H9 (cell line): Measurements from ENCODE around the gene TRPM2. TPM values are rescaled to one million over a fixed set of nuclear protein-coding genes. Genes with fewer than 3 reads are reported as not detected.

ENCODE experiments used
- DNase-seq: peaks from one replicate; pipeline ENCODE4 v3.0.0-alpha.2; 2017
- H2AFZ ChIP-seq: one replicate; pipeline ENCODE4 v1.6.1; 2013; ENCODE audit warnings: mild to moderate bottlenecking, low read length, control low read depth, moderate library complexity
- H2AK5ac ChIP-seq: 2 replicates; pipeline ENCODE4 v1.6.1; 2013; ENCODE audit warnings: low read length, control low read depth, mixed read lengths; ENCODE audit not compliant: insufficient read length
- H2BK120ac ChIP-seq: one replicate; pipeline ENCODE4 v1.6.1; 2013; ENCODE audit warnings: low read depth, mild to moderate bottlenecking, low read length, control low read depth, inconsistent platforms; ENCODE audit not compliant: poor library complexity, severe bottlenecking
- H2BK12ac ChIP-seq: 2 replicates; pipeline ENCODE4 v1.6.1; 2013; ENCODE audit warnings: low read length, control low read depth, mixed read lengths, low read depth; ENCODE audit not compliant: insufficient read length
- H2BK15ac ChIP-seq: 2 replicates; pipeline ENCODE4 v1.6.1; 2013; ENCODE audit warnings: low read depth, low read length, control low read depth
- H2BK20ac ChIP-seq: one replicate; pipeline ENCODE4 v1.6.1; 2013; ENCODE audit warnings: low read depth, mild to moderate bottlenecking, low read length, control low read depth, inconsistent platforms; ENCODE audit not compliant: poor library complexity, severe bottlenecking
- H2BK5ac ChIP-seq: 2 replicates; pipeline ENCODE4 v1.6.1; 2013; ENCODE audit warnings: low read length, control low read depth, mixed read lengths; ENCODE audit not compliant: insufficient read length
- H3K14ac ChIP-seq: 2 replicates; pipeline ENCODE4 v1.6.1; 2013; ENCODE audit warnings: low read length, control low read depth; ENCODE audit not compliant: insufficient read depth
- H3K18ac ChIP-seq: 2 replicates; pipeline ENCODE4 v1.6.1; 2013; ENCODE audit warnings: low read depth, mild to moderate bottlenecking, mixed read lengths, low read length, control low read depth; ENCODE audit not compliant: insufficient read length
- H3K23ac ChIP-seq: 2 replicates; pipeline ENCODE4 v1.6.1; 2013; ENCODE audit warnings: low read length, control low read depth, mixed read lengths, low read depth; ENCODE audit not compliant: insufficient read length
- H3K23me2 ChIP-seq: 2 replicates; pipeline ENCODE4 v1.6.1; 2013; ENCODE audit warnings: low read depth, mild to moderate bottlenecking, mixed read lengths, low read length, control low read depth; ENCODE audit not compliant: insufficient read length, poor library complexity, severe bottlenecking
- H3K27ac ChIP-seq: 2 replicates; pipeline ENCODE4 v1.5.1; 2013; ENCODE audit warnings: low read length, control low read depth, mixed read lengths, low read depth; ENCODE audit not compliant: insufficient read length
- H3K27me3 ChIP-seq: 2 replicates; pipeline ENCODE4 v1.6.1; 2013; ENCODE audit warnings: low read length, control low read depth, inconsistent platforms; ENCODE audit not compliant: insufficient read depth
- H3K4ac ChIP-seq: 2 replicates; pipeline ENCODE4 v1.6.1; 2013; ENCODE audit warnings: low read depth, mild to moderate bottlenecking, control low read depth, inconsistent platforms, low read length, moderate library complexity
- H3K4me1 ChIP-seq: 2 replicates; pipeline ENCODE4 v1.6.1; 2013; ENCODE audit warnings: low read length, control low read depth, inconsistent platforms; ENCODE audit not compliant: insufficient read depth
- H3K4me2 ChIP-seq: 2 replicates; pipeline ENCODE4 v1.6.1; 2013; ENCODE audit warnings: low read length, control low read depth, mixed read lengths; ENCODE audit not compliant: insufficient read length, insufficient read depth
- H3K56ac ChIP-seq: 2 replicates; pipeline ENCODE4 v1.6.1; 2013; ENCODE audit warnings: low read depth, mild to moderate bottlenecking, mixed read lengths, low read length, control low read depth; ENCODE audit not compliant: insufficient read length
- H3K79me1 ChIP-seq: 2 replicates; pipeline ENCODE4 v1.6.1; 2013; ENCODE audit warnings: low read depth, mild to moderate bottlenecking, moderate library complexity, low read length, control low read depth, inconsistent platforms; ENCODE audit not compliant: insufficient read depth, poor library complexity, severe bottlenecking
- H3K79me2 ChIP-seq: 2 replicates; pipeline ENCODE4 v1.6.1; 2013; ENCODE audit warnings: low read length, control low read depth, inconsistent platforms; ENCODE audit not compliant: insufficient read depth
- H3K9ac ChIP-seq: 2 replicates; pipeline ENCODE4 v1.6.1; 2013; ENCODE audit warnings: low read length, control low read depth, mixed read lengths; ENCODE audit not compliant: insufficient read length; ENCODE audit errors: extremely low read depth
- H3K9me3 ChIP-seq: one replicate; pipeline ENCODE4 v1.6.1; 2013; ENCODE audit warnings: low read depth, low read length, inconsistent platforms; ENCODE audit not compliant: control insufficient read depth
- H3T11ph ChIP-seq: one replicate; pipeline ENCODE4 v1.6.1; 2013; ENCODE audit warnings: mild to moderate bottlenecking, low read length, control low read depth, inconsistent platforms
- H4K20me1 ChIP-seq: one replicate; pipeline ENCODE4 v1.6.1; 2013; ENCODE audit not compliant: control insufficient read depth, insufficient read length, insufficient read depth
- H4K5ac ChIP-seq: 2 replicates; pipeline ENCODE4 v1.6.1; 2013; ENCODE audit warnings: low read depth, mild to moderate bottlenecking, mixed read lengths, low read length, control low read depth; ENCODE audit not compliant: insufficient read length
- H4K8ac ChIP-seq: replicated peaks from 2 replicates; pipeline ENCODE4 v1.6.1; 2013; ENCODE audit warnings: low read length, control low read depth, mixed read lengths, low read depth; ENCODE audit not compliant: insufficient read length
- H4K91ac ChIP-seq: 2 replicates; pipeline ENCODE4 v1.6.1; 2013; ENCODE audit warnings: low read depth, mild to moderate bottlenecking, moderate library complexity, mixed read lengths, low read length, control low read depth; ENCODE audit not compliant: insufficient read length
- H3K27ac Mint-ChIP-seq, 3 experiments: 2 replicates in 2 of 3; 3 replicates in 1 of 3; pipeline ENCODE4 v1.8.0; 2020 to 2021; ENCODE audit warnings: mixed read lengths in 3 of 3, mild to moderate bottlenecking in 1 of 3, moderate library complexity in 1 of 3
- H3K27me3 Mint-ChIP-seq: 2 replicates; pipeline ENCODE4 v1.8.0; 2021; ENCODE audit warnings: low read depth, mild to moderate bottlenecking, moderate library complexity, mixed read lengths
- H3K36me3 Mint-ChIP-seq, 3 experiments: 2 replicates in 2 of 3; 3 replicates in 1 of 3; pipeline ENCODE4 v1.8.0; 2020 to 2021; ENCODE audit warnings: low read depth in 3 of 3, mixed read lengths in 3 of 3; ENCODE audit not compliant: insufficient read depth in 1 of 3
- H3K4me1 Mint-ChIP-seq, 2 experiments: 2 replicates each; pipeline ENCODE4 v1.8.0; 2020; ENCODE audit warnings: mixed read lengths in 2 of 2
- H3K4me3 Mint-ChIP-seq, 2 experiments: 2 replicates in 1 of 2; 3 replicates in 1 of 2; pipeline ENCODE4 v1.8.0; 2020 to 2021; ENCODE audit warnings: mild to moderate bottlenecking in 2 of 2, mixed read lengths in 2 of 2, moderate library complexity in 1 of 2
- H3K9me3 Mint-ChIP-seq, 2 experiments: 2 replicates in 1 of 2; 3 replicates in 1 of 2; pipeline ENCODE4 v1.8.0; 2020; ENCODE audit warnings: mild to moderate bottlenecking in 2 of 2, mixed read lengths in 2 of 2, moderate library complexity in 1 of 2
- WGBS: extraction: QIAGEN DNeasy Blood & Tissue Kit; methylation state at CpG from one replicate; pipeline ENCODE4 v1.1.7; 2013; ENCODE audit warnings: missing lambda C conversion rate, low lambda C conversion rate, mixed read lengths; ENCODE audit not compliant: insufficient read length; ENCODE audit errors: extremely low coverage; 5-methylcytosine and 5-hydroxymethylcytosine counted together
- total RNA-seq: library from RNA; stranded (reverse); gene quantifications from 2 replicates; pipeline ENCODE4 v1.2.1, GENCODE V29; 2021
- TF ChIP-seq, protein P1 (sequence below): fragments of 200-600 bp; sonication (generic); conservative IDR thresholded peaks from 3 replicates; pipeline ENCODE4 v1.8.0; 2021; ENCODE audit warnings: antibody characterized with exemption, mild to moderate bottlenecking

TRPM2 gene
- total RNA-seq, 1 experiment from 2014 or later: 0.68 TPM

DNA sequence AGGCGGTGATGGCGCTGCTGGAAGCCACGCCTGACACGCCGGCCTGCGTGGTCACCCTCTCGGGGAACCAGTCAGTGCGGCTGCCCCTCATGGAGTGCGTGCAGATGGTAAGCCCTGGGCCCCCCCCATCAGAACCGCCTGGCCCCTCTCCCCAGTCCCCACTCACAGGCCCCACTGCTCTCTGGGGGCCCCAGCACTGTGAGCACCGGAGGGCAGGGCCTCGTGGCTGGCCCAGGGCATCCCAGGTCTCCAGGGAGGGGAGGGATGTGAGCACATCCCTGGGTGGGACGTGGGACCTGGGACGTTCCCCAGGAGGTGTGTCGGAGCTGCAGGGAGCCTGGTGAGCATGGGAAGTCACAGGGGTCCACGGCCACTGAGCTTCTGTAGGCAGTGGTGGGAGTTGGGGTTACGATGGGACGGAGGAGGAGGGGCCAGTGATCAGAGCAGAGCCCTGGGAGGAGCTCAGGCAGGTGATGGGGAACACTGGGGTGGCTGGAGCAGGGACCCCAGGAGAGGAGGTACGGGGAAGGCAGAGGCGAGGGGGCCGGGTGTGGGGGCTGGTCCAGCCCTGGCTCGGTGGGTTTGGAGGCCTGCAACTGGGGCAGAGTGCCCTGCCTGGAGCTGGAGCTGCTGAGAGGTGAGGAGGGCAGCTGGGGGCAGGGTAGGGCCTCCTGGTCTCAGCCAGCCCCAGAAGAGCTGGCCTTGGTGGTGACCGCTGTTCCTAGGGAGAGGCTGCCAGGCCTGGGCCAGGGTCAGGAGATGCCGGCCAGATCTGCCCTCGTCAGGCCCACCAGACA is 34.7 kb upstream of the TRPM2 start:
- no peak overlapping the region for H2BK12ac ChIP-seq
- Mint-ChIP-seq H3K27me3 (no peaks in the 10 kb centered on the region), H3K36me3 (peaks cover 3 to 20% (median 15%) of the 10 kb centered on the region in 3 experiments), H3K4me3 (no peak overlapping the region), H3K4me1 (no peaks in the 10 kb centered on the region), H3K9me3 (no peaks in the 10 kb centered on the region), H3K27ac (no peak overlapping the region)
- H3K79me2 ChIP-seq: no peaks in the 10 kb centered on the region
- no peaks in the 10 kb centered on the region for H3K4me1 ChIP-seq
- no peak overlapping the region for H3T11ph ChIP-seq
- H3K4ac ChIP-seq: no peak overlapping the region
- H3K27ac ChIP-seq: no peak overlapping the region
- no peak for DNase-seq
- H3K23me2 ChIP-seq: no peaks in the 10 kb centered on the region
- TF ChIP-seq, protein P1, sequence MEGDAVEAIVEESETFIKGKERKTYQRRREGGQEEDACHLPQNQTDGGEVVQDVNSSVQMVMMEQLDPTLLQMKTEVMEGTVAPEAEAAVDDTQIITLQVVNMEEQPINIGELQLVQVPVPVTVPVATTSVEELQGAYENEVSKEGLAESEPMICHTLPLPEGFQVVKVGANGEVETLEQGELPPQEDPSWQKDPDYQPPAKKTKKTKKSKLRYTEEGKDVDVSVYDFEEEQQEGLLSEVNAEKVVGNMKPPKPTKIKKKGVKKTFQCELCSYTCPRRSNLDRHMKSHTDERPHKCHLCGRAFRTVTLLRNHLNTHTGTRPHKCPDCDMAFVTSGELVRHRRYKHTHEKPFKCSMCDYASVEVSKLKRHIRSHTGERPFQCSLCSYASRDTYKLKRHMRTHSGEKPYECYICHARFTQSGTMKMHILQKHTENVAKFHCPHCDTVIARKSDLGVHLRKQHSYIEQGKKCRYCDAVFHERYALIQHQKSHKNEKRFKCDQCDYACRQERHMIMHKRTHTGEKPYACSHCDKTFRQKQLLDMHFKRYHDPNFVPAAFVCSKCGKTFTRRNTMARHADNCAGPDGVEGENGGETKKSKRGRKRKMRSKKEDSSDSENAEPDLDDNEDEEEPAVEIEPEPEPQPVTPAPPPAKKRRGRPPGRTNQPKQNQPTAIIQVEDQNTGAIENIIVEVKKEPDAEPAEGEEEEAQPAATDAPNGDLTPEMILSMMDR: no peak
- no peak overlapping the region for H3K23ac ChIP-seq
- no peak overlapping the region for H2BK120ac ChIP-seq
- no peak overlapping the region for H2AK5ac ChIP-seq
- H4K20me1 ChIP-seq: no peaks in the 10 kb centered on the region
- no peak overlapping the region for H4K91ac ChIP-seq
- no peak overlapping the region for H3K18ac ChIP-seq
- no CpG with 5 or more reads among the region's 25 CpGs for WGBS
- no peak overlapping the region for H3K4me2 ChIP-seq
- H3K79me1 ChIP-seq: no peaks in the 10 kb centered on the region
- no peak overlapping the region for H3K14ac ChIP-seq
- no peak overlapping the region for H2AFZ ChIP-seq
- no peak overlapping the region for H2BK15ac ChIP-seq
- H3K56ac ChIP-seq: no peak overlapping the region
- no peaks in the 10 kb centered on the region for H3K27me3 ChIP-seq
- H2BK5ac ChIP-seq: no peak overlapping the region
- no peaks in the 10 kb centered on the region for H3K9me3 ChIP-seq
- no peak overlapping the region for H3K9ac ChIP-seq
- no peak overlapping the region for H4K8ac ChIP-seq
- H4K5ac ChIP-seq: no peak overlapping the region
- no peak overlapping the region for H2BK20ac ChIP-seq
